H1 (cell line): ENCODE measurements around the gene KDSR. TPM values are rescaled to one million over a fixed set of nuclear protein-coding genes. Genes with fewer than 3 reads are reported as not detected.
A peak's percentile ranks its signal among the peaks of the same experiment; 100 is the strongest.

Source experiments
- CTCF ChIA-PET: fragments of 300-600 bp; sonication (Branson Sonifier 250); formaldehyde crosslinking; loops from one replicate; lab custom pipeline; 2021; ENCODE audit not compliant: partially characterized antibody; lab: Charles Lee
- POLR2A ChIA-PET: fragments of 300-600 bp; sonication (Branson Sonifier 250); formaldehyde crosslinking; loops from one replicate; lab custom pipeline; 2021; ENCODE audit warnings: inconsistent platforms; ENCODE audit not compliant: partially characterized antibody; lab: Charles Lee
- DNase-seq, 2 experiments: peaks; one replicate each; pipeline versions ENCODE4 v3.0.0 to v3.0.0-alpha.2; 2010 to 2022; ENCODE audit warnings: low spot score in 2 of 2, low read depth in 1 of 2, mixed read lengths in 1 of 2
- FAIRE-seq: peaks from 2 replicates; lab custom pipeline; 2011; peaks lifted over from hg19 to GRCh38; lab: Jason Lieb, UNC
- H2AFZ ChIP-seq: 2 replicates; pipeline ENCODE4 v1.8.1; 2012; ENCODE audit warnings: low read length, inconsistent platforms
- H2AK5ac ChIP-seq: 2 replicates; pipeline ENCODE4 v1.6.1; 2013; ENCODE audit warnings: low read depth, low read length
- H2BK120ac ChIP-seq: replicated peaks from 2 replicates; pipeline ENCODE3; 2013; ENCODE audit warnings: low read depth, low read length, inconsistent platforms
- H2BK12ac ChIP-seq: 2 replicates; pipeline ENCODE4 v1.6.1; 2013; ENCODE audit warnings: low read depth, low read length
- H2BK15ac ChIP-seq: 2 replicates; pipeline ENCODE4 v1.6.1; 2013; ENCODE audit warnings: low read length
- H2BK20ac ChIP-seq: 2 replicates; pipeline ENCODE4 v1.6.1; 2013; ENCODE audit warnings: low read length
- H2BK5ac ChIP-seq: 2 replicates; pipeline ENCODE4 v1.6.1; 2013; ENCODE audit warnings: low read depth, low read length
- H3K14ac ChIP-seq: 2 replicates; pipeline ENCODE4 v1.6.1; 2013; ENCODE audit warnings: inconsistent platforms; ENCODE audit not compliant: insufficient read length
- H3K18ac ChIP-seq: 2 replicates; pipeline ENCODE4 v1.6.1; 2013; ENCODE audit warnings: low read length; ENCODE audit errors: extremely low read depth
- H3K23ac ChIP-seq: 2 replicates; pipeline ENCODE4 v1.6.1; 2013; ENCODE audit warnings: inconsistent platforms; ENCODE audit not compliant: insufficient read length
- H3K23me2 ChIP-seq: 2 replicates; pipeline ENCODE4 v1.6.1; 2013; ENCODE audit warnings: low read depth, low read length
- H3K27ac ChIP-seq: 2 replicates; pipeline ENCODE4 v1.6.1; 2011; ENCODE audit warnings: low read depth, low read length, inconsistent platforms
- H3K27me3 ChIP-seq, 4 experiments: replicated peaks in 1 of 4; 1 replicate in 1 of 4; 2 replicates in 3 of 4; pipeline versions ENCODE4 v1.6.1 to v1.8.1; 2011 to 2013; ENCODE audit warnings: low read length in 3 of 4, mild to moderate bottlenecking in 3 of 4, inconsistent platforms in 2 of 4, mixed read lengths in 2 of 4, moderate library complexity in 1 of 4; ENCODE audit not compliant: control insufficient read depth in 3 of 4, insufficient read depth in 3 of 4; ENCODE audit errors: extremely low read depth in 1 of 4
- H3K36me3 ChIP-seq, 4 experiments: 2 replicates each; pipeline versions ENCODE4 v1.6.1 to v1.8.1; 2011 to 2013; ENCODE audit warnings: mild to moderate bottlenecking in 4 of 4, low read length in 3 of 4, moderate library complexity in 2 of 4, control low read depth in 1 of 4, inconsistent platforms in 1 of 4; ENCODE audit not compliant: insufficient read depth in 4 of 4, control insufficient read depth in 2 of 4
- H3K4ac ChIP-seq: replicated peaks from 2 replicates; pipeline ENCODE3; 2013; ENCODE audit warnings: low read length, low read depth, mixed read lengths, inconsistent platforms; ENCODE audit not compliant: insufficient read length
- H3K4me1 ChIP-seq, 4 experiments: replicated peaks in 1 of 4; 1 replicate in 1 of 4; 2 replicates in 3 of 4; pipeline versions ENCODE4 v1.6.1 to v1.8.1; 2011 to 2013; ENCODE audit warnings: low read length in 3 of 4, inconsistent platforms in 2 of 4, mixed read lengths in 1 of 4; ENCODE audit not compliant: insufficient read depth in 4 of 4, control insufficient read depth in 3 of 4
- H3K4me2 ChIP-seq, 2 experiments: 2 replicates each; pipeline versions ENCODE4 v1.6.1 to v1.8.1; 2011 to 2013; ENCODE audit warnings: low read depth in 2 of 2, low read length in 2 of 2, control low read depth in 1 of 2, inconsistent platforms in 1 of 2, mild to moderate bottlenecking in 1 of 2; ENCODE audit not compliant: insufficient read depth in 1 of 2
- H3K4me3 ChIP-seq, 4 experiments: fragments of 200-600, 300-600 bp in 1 of 4; sonication (generic), shearing (Covaris generic), sonication (Bioruptor Twin) in 1 of 4; 2 replicates each; pipeline versions ENCODE4 v1.5.1 to v1.8.1; 2011 to 2016; ENCODE audit warnings: low read length in 4 of 4, low read depth in 3 of 4, control low read depth in 2 of 4, inconsistent platforms in 2 of 4, mild to moderate bottlenecking in 2 of 4, mixed read lengths in 1 of 4, moderate library complexity in 1 of 4; ENCODE audit not compliant: insufficient read depth in 2 of 4; ENCODE audit errors: extremely low read depth in 1 of 4
- H3K56ac ChIP-seq: replicated peaks from 2 replicates; pipeline ENCODE3; 2013; ENCODE audit warnings: low read depth, mild to moderate bottlenecking, mixed read lengths, low read length, inconsistent platforms; ENCODE audit not compliant: insufficient read length
- H3K79me1 ChIP-seq: 2 replicates; pipeline ENCODE4 v1.6.1; 2013; ENCODE audit warnings: low read depth, low read length, control low read depth
- H3K79me2 ChIP-seq, 2 experiments: 2 replicates each; pipeline versions ENCODE4 v1.6.1 to v1.8.1; 2012 to 2013; ENCODE audit warnings: low read length in 2 of 2, mild to moderate bottlenecking in 2 of 2, inconsistent platforms in 1 of 2; ENCODE audit not compliant: insufficient read depth in 2 of 2, control insufficient read depth in 1 of 2
- H3K9ac ChIP-seq, 4 experiments: replicated peaks in 1 of 4; 1 replicate in 1 of 4; 2 replicates in 3 of 4; pipeline versions ENCODE4 v1.6.1 to v1.8.1; 2011 to 2013; ENCODE audit warnings: low read depth in 3 of 4, low read length in 3 of 4, control low read depth in 2 of 4, mild to moderate bottlenecking in 2 of 4, moderate library complexity in 2 of 4, inconsistent platforms in 1 of 4; ENCODE audit errors: extremely low read depth in 1 of 4
- H3K9me3 ChIP-seq, 2 experiments: 2 replicates each; pipeline versions ENCODE4 v1.6.1 to v1.8.1; 2012 to 2013; ENCODE audit warnings: mild to moderate bottlenecking in 2 of 2, moderate library complexity in 2 of 2, control low read depth in 1 of 2, inconsistent platforms in 1 of 2, low read depth in 1 of 2, low read length in 1 of 2, mixed read lengths in 1 of 2; ENCODE audit not compliant: insufficient read depth in 2 of 2
- H4K20me1 ChIP-seq, 2 experiments: replicated peaks in 1 of 2; 2 replicates each; pipeline versions ENCODE3 to v1.8.1; 2011 to 2013; ENCODE audit warnings: inconsistent platforms in 2 of 2, low read length in 2 of 2, mild to moderate bottlenecking in 1 of 2; ENCODE audit not compliant: insufficient read depth in 2 of 2, control insufficient read depth in 1 of 2
- H4K5ac ChIP-seq: 2 replicates; pipeline ENCODE4 v1.6.1; 2013; ENCODE audit warnings: low read length, low read depth, mixed read lengths, inconsistent platforms; ENCODE audit not compliant: insufficient read length
- H4K8ac ChIP-seq: 2 replicates; pipeline ENCODE4 v1.8.0; 2013; ENCODE audit warnings: mild to moderate bottlenecking, moderate library complexity, low read length, inconsistent platforms; ENCODE audit not compliant: insufficient read depth; ENCODE audit errors: extremely low read depth
- H4K91ac ChIP-seq: replicated peaks from 2 replicates; pipeline ENCODE3; 2013; ENCODE audit warnings: low read length, mixed read lengths, inconsistent platforms; ENCODE audit not compliant: insufficient read length
- ASH2L ChIP-seq: fragments of 200-600, 300-600 bp; sonication (generic); IDR thresholded peaks from one replicate; pipeline ENCODE4 v1.7.1; 2017; ENCODE audit warnings: low read length
- CEBPB ChIP-seq: IDR thresholded peaks from 2 replicates; pipeline ENCODE4 v1.6.1; 2012; ENCODE audit warnings: low read depth, low read length
- E2F6 ChIP-seq: IDR thresholded peaks from 2 replicates; pipeline ENCODE4 v1.6.1; 2012; ENCODE audit warnings: inconsistent platforms
- KDM1A ChIP-seq: fragments of 200-600, 300-600 bp; sonication (generic); IDR thresholded peaks from 2 replicates; pipeline ENCODE4 v1.7.1; 2016; ENCODE audit warnings: mild to moderate bottlenecking, low read length, borderline replicate concordance
- MAX ChIP-seq: IDR thresholded peaks from 2 replicates; pipeline ENCODE4 v1.6.1; 2012; ENCODE audit warnings: inconsistent platforms
- PHF8 ChIP-seq: fragments of 200-600 bp; sonication (generic); conservative IDR thresholded peaks from 2 replicates; pipeline ENCODE4 v1.7.1; 2012; ENCODE audit warnings: low read depth, mild to moderate bottlenecking, inconsistent platforms, low read length, moderate library complexity
- POLR2A ChIP-seq, 2 experiments: IDR thresholded peaks; 1 replicate in 1 of 2; 2 replicates in 1 of 2; pipeline ENCODE4 v1.6.1; 2011; ENCODE audit warnings: low read depth in 2 of 2, low read length in 2 of 2, mild to moderate bottlenecking in 2 of 2; ENCODE audit errors: control extremely low read depth in 1 of 2
- SIN3A ChIP-seq, 2 experiments: IDR thresholded peaks in 1 of 2; conservative IDR thresholded peaks in 1 of 2; 2 replicates each; pipeline ENCODE4 v1.6.1; 2011 to 2012; ENCODE audit warnings: low read length in 2 of 2, improper control_type of control experiment in 1 of 2, low read depth in 1 of 2, mild to moderate bottlenecking in 1 of 2
- TAF1 ChIP-seq: IDR thresholded peaks from 2 replicates; pipeline ENCODE4 v1.6.1; 2011; ENCODE audit warnings: mild to moderate bottlenecking, low read depth, low read length
- WGBS, 2 experiments: shearing (Covaris generic) in 1 of 2; methylation state at CpG; one replicate each; pipeline versions ENCODE4 v1.1.6 to v1.1.7; 2013 to 2015; ENCODE audit warnings: low lambda C conversion rate in 2 of 2, mixed read lengths in 2 of 2, inconsistent platforms in 1 of 2, low coverage in 1 of 2, missing lambda C conversion rate in 1 of 2; ENCODE audit not compliant: insufficient replicate concordance in 2 of 2, insufficient coverage in 1 of 2, insufficient read length in 1 of 2; ENCODE audit errors: extremely low coverage in 1 of 2, missing lambda C conversion rate in 1 of 2; 5-methylcytosine and 5-hydroxymethylcytosine counted together
- polyA plus RNA-seq, 7 experiments: library from polyadenylated mRNA; depleted of rRNA in 3 of 7; stranded (reverse) in 5 of 7; unstranded in 2 of 7; fragments of >200 nt in 5 of 7; fragments of 200-250 nt in 2 of 7; gene quantifications; 1 replicate in 5 of 7; 2 replicates in 1 of 7; 4 replicates in 1 of 7; pipeline versions ENCODE4 v1.2.1 to v1.2.3, GENCODE V29; 2011 to 2013; ENCODE audit warnings: missing spikeins in 2 of 7, mixed read lengths in 2 of 7
- total RNA-seq: library from RNA; stranded (reverse); fragmentation: NEBNext Ultra II Directional; extraction: Animal tissue kit (Norgen Biotek cat#: 25700); gene quantifications from 2 replicates; pipeline ENCODE4 v1.2.1, GENCODE V29; 2021

KDSR gene
- total and polyA plus RNA-seq, 2 of the 8 experiments (the other 6 are each of a cell fraction or from before 2014, with no cell fraction given), result 12.4 to 50.5 TPM

- Histone ChIP-seq H3K4ac (no peak overlapping the region), H3K4me1 (peaks cover 4 to 10% (median 8%) of the 10 kb centered on the region in 4 experiments; a peak in 4 of 7 replicates), H4K20me1 (peaks cover 0 to 3% of the 10 kb centered on the region in 2 experiments), H3K14ac (no peak overlapping the region), H3K27me3 (peaks cover 0 to 37% (median 22%) of the 10 kb centered on the region in 4 experiments; a peak in 6 of 7 replicates), H2BK12ac (peak overlapping the region; percentile 35; the same call in 1 of the 2 replicates), H3K79me1 (no peaks in the 10 kb centered on the region), H4K8ac (no peak overlapping the region; the same call in 1 of the 2 replicates), H3K27ac (no peak overlapping the region), H2BK20ac (no peak overlapping the region), H3K9ac (peak overlapping the region; percentile 60 to 77 (median 72); a peak in 6 of 7 replicates), H2AFZ (peak overlapping the region; percentile 94; the same call in 1 of the 2 replicates), H2AK5ac (no peak overlapping the region), H3K23ac (no peak overlapping the region), H3K9me3 (no peaks in the 10 kb centered on the region), H2BK15ac (peak overlapping the region; percentile 88; the same call in 1 of the 2 replicates), H3K79me2 (no peaks in the 10 kb centered on the region; a peak in 1 of 4 replicates), H3K36me3 (no peaks in the 10 kb centered on the region), H3K23me2 (peaks cover 9% of the 10 kb centered on the region; the same call in 1 of the 2 replicates), H2BK5ac (no peak overlapping the region; the same call in 1 of the 2 replicates), H4K91ac (peak overlapping the region; percentile 73), H3K18ac (0 out of 2 replicates have a peak overlapping the region, but pooled peaks have one; percentile 7), H3K4me3 (peak overlapping the region; percentile 43 to 69 (median 58)), H3K4me2 (peak overlapping the region; percentile 91 to 94), H3K56ac (peak overlapping the region; percentile 49), H4K5ac (no peak overlapping the region), H2BK120ac (no peak overlapping the region)
- CTCF ChIA-PET, result interaction anchor here (0.8 to 8.9 kb wide), 9 partner anchors 13 to 304 kb away, joined by 3 to 96 read pairs (median 6); no protein-coding TSS in a partner anchor
- WGBS, 2 experiments, result 3% methylated on average over 42 of the region's 92 CpGs; no CpG with 5 or more reads in 1 of the 2 experiments
- POLR2A ChIA-PET, result interaction anchor here (1.0 kb wide), 1 partner anchor 7 kb away, joined by 3 read pairs; no protein-coding TSS in a partner anchor
- peak in 1 of 2 experiments; percentile 63 for DNase-seq
- FAIRE-seq, result no peak
- TF ChIP-seq KDM1A (no peak), E2F6 (peak; percentile 44; the same call in 1 of the 2 replicates), PHF8 (peak; percentile 41; the same call in 1 of the 2 replicates), POLR2A (IDR thresholded peaks at IDR 0.05; ENCODE audit: control extremely low read depth in 1 of 2, low read depth in 2 of 2, low read length in 2 of 2) (peak in 1 of 2 experiments; percentile 37; a peak in 1 of 3 replicates), ASH2L (peak; percentile 35), SIN3A (conservative IDR thresholded peaks at IDR 0.05 in 1 of 2, IDR thresholded peaks at IDR 0.05 in 1 of 2; ENCODE audit: low read depth in 1 of 2, low read length in 2 of 2) (0 out of 4 replicates have a peak, but pooled peaks of 1 of the 2 experiments have one; percentile 51), MAX (peak; percentile 69; the same call in 1 of the 2 replicates), CEBPB (no peak), TAF1 (peak; percentile 49)
These were observed 46.7 kb downstream of the KDSR start for GRCh38 chr18:63320123-63320974.
